GM21390 (cell line): ENCODE results near the gene BCL2L13.
"Not testable (repeated sequence)": the region's sequence is repeated elsewhere in the genome, so short reads cannot be mapped to it uniquely, and the experiment has no call there.

Source experiments
- ATAC-seq: cut with Tn5 transposase; IDR thresholded peaks from one replicate; pipeline ENCODE4 v1.9.1; 2021; ENCODE audit not compliant: unreplicated experiment

Gene BCL2L13

GRCh38 chr22:17753401-17753989, 114.9 kb downstream of the BCL2L13 start:
- ATAC-seq = no peak

- ATAC-seq = no peak
Observed at GRCh38 chr22:17754233-17754925, 115.8 kb downstream of the BCL2L13 start.

DNA sequence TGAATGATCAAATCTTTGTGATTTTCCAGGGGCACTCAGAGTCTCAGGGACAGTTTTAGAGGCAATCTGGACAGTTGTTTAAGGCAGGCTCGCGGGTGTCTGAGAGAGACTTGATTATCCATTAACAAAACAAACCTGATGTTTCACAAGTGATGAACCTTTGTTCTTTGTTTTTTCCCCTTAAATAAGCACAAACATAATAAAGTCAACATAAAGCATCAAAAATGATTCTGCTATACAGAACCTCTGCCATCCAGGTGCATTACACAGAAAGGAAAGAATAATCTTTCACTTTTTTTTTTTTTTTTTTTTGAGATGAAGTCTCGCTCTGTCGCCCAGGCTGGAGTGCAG, 122.6 kb downstream of the BCL2L13 start:
- ATAC-seq = no peak

- not testable (repeated sequence) for ATAC-seq
Observed at GRCh38 chr22:17763442-17763841, 124.9 kb downstream of the BCL2L13 start.

DNA sequence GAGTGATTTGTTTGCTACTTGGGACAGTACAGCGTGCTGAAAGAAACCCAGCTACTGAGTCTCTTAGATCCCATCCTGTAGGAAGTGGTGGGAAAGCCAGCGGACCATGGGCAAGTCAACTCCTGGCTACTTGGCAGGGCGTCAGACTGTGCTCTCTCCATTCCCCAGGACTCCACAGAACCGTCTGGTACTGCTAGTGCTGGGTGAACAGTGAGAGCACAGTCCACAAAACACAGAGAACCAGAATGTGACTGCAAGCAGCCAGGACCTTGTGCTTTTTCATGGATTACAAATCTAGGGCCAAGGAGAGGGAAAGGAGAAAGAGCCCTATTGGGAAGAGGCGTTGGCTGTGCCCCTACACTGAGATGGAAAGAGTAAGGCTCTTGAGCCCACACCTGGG, 125.5 kb downstream of the BCL2L13 start:
- ATAC-seq = no peak

GRCh38 chr22:17764852-17765251, 126.3 kb downstream of the BCL2L13 start:
- ATAC-seq = not testable (repeated sequence)

DNA sequence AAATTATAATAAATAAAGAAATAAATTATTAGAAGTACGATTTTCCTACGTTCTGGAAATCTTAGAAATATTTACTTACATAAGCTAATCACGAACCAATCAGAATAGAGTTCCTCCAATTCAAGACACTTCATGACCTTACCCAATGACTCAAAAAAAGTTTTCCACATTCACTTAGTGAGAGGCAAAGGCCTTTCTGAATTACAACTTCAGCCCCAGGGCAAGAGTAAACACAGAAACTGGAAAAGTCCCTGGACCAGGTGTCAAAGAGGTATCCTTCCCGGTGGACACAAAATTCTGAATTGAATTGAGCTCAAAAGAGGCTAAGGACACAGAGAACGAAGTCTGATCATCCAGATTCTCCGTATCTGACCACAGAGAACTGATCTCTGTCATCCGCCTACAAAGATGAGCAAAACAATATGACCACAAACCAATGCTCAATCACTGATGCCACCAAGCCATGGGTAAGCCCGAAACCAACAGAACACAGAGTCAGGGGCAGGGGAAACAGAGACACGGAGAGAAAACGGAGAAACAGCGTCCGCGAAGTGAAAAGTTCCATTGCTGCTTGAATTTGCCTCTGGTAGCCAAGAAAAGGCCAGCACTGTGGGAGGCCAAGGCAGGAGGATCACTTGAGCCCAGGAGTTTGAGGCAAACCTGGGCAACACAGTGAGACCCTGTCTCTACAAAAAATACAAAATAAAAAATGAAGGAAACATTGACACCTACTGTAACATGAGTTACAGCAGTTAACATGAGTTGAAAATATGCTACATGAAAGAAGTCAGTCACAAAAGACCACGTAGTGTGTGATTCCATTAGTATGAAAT, 128.9 kb downstream of the BCL2L13 start:
- ATAC-seq = no peak

DNA sequence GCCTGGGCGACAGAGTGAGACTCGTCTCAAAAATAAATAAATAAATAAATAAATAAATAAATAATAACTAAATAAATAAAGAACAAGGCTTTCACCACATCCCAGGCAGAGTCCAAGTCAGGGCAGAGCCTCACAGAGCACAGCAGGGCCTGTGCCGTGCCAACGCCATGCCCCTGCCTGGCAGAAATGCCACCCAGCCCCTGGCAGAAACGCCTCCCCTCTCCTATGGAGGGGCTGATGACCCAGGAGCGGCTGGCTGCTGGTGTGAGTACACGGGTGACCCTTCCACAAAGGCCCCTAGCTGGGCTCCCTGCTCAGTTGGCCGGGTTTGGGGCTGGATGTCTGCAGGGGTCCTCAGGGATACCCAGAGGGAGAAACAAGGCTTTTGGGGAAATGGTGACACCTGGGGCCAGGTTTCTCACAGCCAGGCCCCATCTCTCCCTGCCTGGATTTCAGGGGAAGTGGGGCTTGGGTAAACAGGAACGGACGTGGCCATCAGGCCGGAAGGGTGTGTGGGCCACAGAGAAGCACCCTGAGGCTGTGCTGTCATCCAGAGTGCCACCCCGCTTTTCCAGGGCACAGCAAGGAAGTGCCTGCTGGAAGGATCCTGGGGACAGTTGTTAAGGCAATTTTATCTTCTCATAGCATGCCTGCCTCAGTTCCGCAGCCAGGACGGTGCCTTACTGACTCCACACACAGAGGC, 130.6 kb downstream of the BCL2L13 start:
- ATAC-seq = no peak

- no peak for ATAC-seq
Observed at GRCh38 chr22:17769716-17770082, 131.1 kb downstream of the BCL2L13 start.

GRCh38 chr22:17770180-17771077, 131.9 kb downstream of the BCL2L13 start:
- no peak for ATAC-seq

DNA sequence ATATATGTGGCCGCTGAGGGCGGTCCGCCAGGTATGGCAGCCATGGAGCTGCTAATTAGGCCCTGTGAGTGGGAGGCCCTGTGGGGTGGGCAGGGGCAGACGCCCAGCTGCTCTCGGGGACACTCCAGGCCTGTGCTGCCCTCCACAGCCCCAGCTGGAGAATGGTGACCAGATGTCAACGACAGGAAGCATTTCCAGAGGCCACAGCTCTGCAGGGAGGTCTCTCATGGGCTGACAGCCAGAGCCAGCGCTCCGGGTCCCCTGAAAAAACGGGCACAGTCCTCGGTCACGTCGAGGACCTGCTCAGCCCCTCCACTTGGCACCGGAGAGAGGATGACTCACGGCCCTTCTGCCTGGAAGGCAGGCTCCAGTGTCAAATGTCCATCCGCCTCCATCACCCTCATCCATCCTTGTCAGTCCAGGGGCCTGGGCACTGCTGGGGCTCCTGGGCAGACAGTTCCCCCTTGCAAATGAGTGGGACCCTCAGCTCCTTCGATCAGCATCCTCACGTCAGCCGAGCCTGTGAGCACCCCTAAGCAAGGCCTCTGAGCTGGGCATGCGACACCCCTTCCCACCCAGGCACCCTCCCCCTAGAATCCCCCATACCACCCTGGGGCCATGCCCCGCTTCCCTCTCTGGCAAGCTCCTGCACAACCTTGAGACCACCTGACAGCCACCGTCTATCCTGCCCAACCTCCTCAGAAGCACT, 133.8 kb downstream of the BCL2L13 start:
- ATAC-seq = no peak

DNA sequence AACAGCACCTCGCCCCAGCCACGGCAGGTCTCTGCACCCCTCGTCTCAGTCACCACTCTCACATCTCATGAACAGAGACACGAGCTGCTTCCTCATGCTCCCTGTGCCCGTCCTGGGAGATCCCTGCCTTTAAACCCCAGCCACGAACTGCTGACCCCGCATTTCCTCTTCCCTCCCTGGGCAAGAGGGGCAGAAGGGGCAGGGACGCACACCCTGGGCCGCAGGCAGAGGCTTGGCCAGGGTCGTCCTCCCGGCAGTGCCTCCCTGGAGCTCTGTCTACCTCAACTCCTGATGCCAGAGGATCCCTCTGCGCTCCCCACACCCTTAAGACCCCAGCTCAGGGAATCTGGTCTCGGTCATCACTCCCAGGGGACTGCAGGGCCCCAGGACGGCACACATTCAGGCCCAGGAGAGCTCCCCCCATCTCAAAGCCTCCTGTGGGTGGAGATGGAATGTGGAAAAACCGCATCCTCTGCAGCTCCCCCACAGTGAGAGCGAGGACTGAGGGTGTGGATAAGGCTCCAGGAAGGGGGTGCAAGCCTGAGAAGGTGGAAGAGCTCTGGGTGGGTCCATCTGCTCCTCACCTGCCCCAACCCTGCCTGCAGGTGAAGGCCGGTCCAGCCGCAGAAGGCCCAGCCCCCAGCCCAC, 134.5 kb downstream of the BCL2L13 start:
- no peak for ATAC-seq

GRCh38 chr22:17773606-17774205, 135.1 kb downstream of the BCL2L13 start:
- ATAC-seq = no peak

DNA sequence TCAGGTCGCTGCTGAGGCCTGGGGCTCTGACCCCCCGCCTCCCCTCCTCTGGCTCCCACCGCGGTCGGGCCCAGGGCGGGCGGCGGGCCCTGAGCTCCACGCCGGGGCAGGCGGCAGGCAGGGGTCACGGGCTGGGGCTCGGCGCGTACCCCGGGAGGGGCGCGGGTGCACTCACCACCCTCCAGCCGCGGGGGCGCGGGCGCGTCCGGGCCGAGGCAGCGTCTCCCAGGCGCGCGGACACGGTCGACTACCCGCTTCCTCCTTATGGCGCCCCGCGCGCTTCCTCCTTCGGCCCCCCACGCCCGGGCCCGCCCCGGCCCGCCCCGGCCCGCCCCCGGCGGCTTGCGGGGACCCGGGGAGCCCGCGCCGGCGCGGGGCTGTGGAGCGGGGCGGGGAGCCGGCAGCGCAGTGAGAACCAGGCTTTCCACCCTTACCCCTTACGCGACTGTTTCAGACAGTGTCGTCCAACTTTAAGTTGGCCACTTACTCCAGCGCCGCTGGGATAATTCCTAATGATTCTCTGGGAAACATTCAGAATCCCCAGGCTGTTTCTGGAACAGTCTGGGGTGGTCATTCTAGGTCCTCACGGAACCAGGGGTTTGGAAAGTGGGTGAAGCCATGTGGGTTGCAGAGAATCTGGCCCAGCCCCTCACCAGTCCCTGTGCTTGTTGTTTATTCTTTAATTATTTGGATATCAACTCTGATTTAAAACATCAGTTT, 135.8 kb downstream of the BCL2L13 start, which contains the start of gene BID:
Gene BID, minus strand, starts transcription at position 264 of the 720 bp plus-strand sequence. CDS start 24,353 bp downstream, outside the sequence.
- ATAC-seq = no peak

- ATAC-seq = no peak
Observed at GRCh38 chr22:17774926-17775685, 136.5 kb downstream of the BCL2L13 start.

DNA sequence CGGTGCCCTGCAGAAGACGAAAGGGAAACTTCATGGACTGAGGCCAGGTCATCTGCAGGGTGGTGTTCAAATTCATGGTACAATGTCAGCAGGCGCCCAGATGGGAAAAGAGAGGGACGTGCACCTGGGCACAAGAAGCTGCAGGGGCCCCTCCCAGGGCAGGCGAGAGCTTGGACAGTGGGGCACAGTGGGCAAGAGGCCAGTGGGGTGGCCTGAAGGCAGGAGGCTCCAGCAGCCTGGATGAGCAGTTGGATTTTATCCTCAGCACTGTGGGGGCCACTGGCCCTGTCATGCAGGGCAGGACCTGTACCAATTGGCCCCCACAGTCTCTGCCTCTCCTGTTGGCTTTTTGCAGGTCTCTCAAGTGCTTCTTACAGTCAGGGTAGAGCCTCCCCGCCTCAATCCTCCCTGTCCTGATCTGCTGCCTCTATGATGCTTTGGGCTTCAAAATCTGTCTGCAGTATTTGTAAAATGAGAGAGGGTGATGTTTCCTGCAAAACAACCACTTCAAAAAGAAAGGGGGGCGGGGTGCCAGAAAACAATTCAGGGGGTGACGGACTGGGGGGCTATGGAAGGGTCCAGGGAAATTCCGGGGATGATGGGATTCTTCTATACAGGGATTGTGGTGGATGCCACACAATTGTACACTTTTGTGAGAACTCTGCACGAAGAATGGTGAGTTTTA, 137.4 kb downstream of the BCL2L13 start:
- no peak for ATAC-seq
